GM18511 (cell line): ENCODE results near the gene HABP4.

ENCODE experiments used
- ATAC-seq: cut with Tn5 transposase; IDR thresholded peaks from one replicate; pipeline ENCODE4 v1.9.1; 2021; ENCODE audit warnings: mild to moderate bottlenecking, moderate library complexity; ENCODE audit not compliant: unreplicated experiment

Gene HABP4

GRCh38 chr9:96449845-96450612 lies at the start of gene HABP4:
Gene HABP4, plus strand, starts transcription at chr9:96450169. Its CDS starts 111 bp downstream, at chr9:96450280.
- peak; percentile 93 for ATAC-seq

GRCh38 chr9:96408409-96409280 lies 41.3 kb upstream of the HABP4 start:
- no peak for ATAC-seq

- no peak for ATAC-seq
These were observed 38.7 kb upstream of the HABP4 start for GRCh38 chr9:96411129-96411838.

- ATAC-seq: no peak
These were observed 37.6 kb upstream of the HABP4 start for GRCh38 chr9:96412174-96412913.

GRCh38 chr9:96413302-96414221 lies 36.4 kb upstream of the HABP4 start:
- ATAC-seq: peak; percentile 36

GRCh38 chr9:96417051-96417586 lies 32.9 kb upstream of the HABP4 start:
- peak; percentile 20 for ATAC-seq

GRCh38 chr9:96417661-96418082 lies 32.3 kb upstream of the HABP4 start:
- peak; percentile 0 for ATAC-seq

GRCh38 chr9:96418083-96418919 lies 31.7 kb upstream of the HABP4 start, which contains the start of gene ZNF367:
Gene ZNF367, minus strand, starts transcription at chr9:96418370. Its CDS starts 338 bp downstream, at chr9:96418032.
- peak; percentile 69 for ATAC-seq

GRCh38 chr9:96418920-96419690 lies 30.9 kb upstream of the HABP4 start:
- peak; percentile 41 for ATAC-seq

- ATAC-seq: no peak
These were observed 30.3 kb upstream of the HABP4 start for GRCh38 chr9:96419691-96419969.

GRCh38 chr9:96420468-96421219 lies 29.3 kb upstream of the HABP4 start:
- no peak for ATAC-seq

GRCh38 chr9:96423322-96423984 lies 26.5 kb upstream of the HABP4 start:
- ATAC-seq: no peak

GRCh38 chr9:96423985-96424336 lies 26.0 kb upstream of the HABP4 start:
- no peak for ATAC-seq

GRCh38 chr9:96425500-96426169 lies 24.3 kb upstream of the HABP4 start:
- ATAC-seq: no peak

- no peak for ATAC-seq
These were observed 20.2 kb upstream of the HABP4 start for GRCh38 chr9:96429732-96430131.

- no peak for ATAC-seq
These were observed 19.6 kb upstream of the HABP4 start for GRCh38 chr9:96430377-96430776.
